HG02759 (cell line): Measurements from ENCODE around the gene CYSRT1.
"Not testable (repeated sequence)": the region's sequence is repeated elsewhere in the genome, so short reads cannot be mapped to it uniquely, and the experiment has no call there.

ENCODE experiments used
- ATAC-seq: cut with Tn5 transposase; IDR thresholded peaks from one replicate; pipeline ENCODE4 v1.9.1; 2021; ENCODE audit warnings: mild to moderate bottlenecking, moderate library complexity; ENCODE audit not compliant: unreplicated experiment

CYSRT1 gene

DNA sequence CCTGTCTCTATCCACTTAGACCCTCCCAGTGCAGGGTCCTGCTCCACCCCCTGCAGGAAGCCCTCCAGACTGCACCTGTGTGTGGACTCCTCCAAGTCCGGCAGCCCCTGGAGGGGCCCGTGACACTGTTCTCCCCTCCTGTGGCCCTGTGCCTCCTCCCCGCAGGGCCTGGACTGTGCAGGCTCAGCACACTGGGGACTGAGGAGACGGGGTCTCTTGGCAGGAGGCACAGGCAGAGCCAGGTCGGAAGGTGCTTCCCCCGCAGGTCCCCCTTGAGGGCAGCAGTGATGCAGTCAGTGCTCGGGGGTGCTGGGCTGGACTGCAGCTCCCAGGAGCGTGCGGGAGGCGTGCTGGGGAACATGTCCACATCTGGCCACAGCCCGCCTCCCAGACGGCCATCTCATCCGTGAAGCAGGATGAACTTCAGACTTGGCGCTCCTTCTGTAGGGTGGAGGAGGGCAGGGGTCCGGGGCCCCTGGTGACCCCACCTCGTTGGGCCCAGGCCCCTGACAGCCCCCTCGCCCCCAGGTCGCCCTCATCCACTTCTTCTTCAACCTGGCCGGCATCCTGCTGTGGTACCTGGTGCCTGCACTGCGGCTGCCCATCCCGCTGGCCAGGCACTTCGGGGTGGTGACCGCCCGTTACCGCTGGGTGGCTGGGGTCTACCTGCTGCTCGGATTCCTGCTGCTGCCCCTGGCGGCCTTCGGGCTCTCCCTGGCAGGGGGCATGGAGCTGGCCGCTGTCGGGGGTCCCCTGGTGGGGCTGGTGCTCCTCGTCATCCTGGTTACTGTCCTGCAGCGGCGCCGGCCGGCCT is 10.7 kb downstream of the CYSRT1 start:
- no peak for ATAC-seq

DNA sequence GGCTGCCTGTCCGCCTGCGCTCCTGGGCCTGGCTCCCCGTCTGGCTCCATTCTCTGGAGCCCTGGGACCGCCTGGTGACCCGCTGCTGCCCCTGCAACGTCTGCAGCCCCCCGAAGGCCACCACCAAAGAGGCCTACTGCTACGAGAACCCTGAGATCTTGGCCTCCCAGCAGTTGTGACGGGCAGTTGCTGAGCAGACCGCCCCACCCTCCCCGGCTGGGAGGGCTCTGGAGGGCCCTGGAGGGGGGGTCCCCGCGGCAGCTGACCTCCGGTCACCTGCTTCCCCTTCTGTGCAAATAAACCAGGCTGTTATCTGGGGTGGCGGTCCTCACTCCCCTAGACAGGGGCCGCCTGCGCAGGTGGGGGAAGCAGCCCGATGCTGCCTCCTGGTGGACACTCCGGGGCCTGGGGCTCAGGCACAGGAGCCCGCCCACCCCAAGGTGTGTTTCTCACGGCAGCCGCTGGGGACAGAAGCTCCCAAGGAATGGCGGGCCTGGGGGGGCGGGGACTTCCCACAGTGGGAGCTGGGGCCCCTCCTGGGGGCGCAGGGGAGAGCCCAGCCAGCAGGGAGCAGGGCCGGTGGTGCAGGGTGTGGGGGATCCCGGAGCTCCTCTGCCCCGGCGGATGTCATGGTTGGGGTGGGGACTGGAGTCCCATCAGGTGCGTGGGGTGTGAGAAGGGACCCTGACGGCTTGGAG is 11.4 kb downstream of the CYSRT1 start:
- ATAC-seq, result no peak

DNA sequence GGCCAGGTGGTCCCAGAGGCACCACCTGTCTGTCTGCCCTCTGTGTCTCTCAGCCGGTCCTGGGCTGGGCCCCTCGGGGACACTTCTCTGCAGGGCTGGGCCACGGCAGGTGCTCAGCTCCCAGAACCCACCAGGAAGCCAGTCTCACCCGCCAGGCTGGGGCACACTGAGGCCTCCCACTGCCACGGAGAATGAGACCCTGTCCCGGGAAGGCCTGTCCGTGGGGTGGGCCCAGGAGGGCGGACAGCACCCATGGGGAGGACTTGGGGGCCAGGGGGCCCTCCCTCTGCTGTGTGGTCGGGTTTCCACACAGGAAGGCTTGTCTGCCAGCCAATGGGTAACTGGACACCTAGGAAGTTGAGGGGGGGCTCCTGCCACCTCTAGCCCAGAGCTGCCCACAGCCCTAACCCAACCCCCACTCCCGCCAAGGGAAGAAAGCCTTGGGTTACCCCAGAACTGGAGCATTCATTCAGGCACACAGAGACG is 12.0 kb downstream of the CYSRT1 start:
- no peak for ATAC-seq

DNA sequence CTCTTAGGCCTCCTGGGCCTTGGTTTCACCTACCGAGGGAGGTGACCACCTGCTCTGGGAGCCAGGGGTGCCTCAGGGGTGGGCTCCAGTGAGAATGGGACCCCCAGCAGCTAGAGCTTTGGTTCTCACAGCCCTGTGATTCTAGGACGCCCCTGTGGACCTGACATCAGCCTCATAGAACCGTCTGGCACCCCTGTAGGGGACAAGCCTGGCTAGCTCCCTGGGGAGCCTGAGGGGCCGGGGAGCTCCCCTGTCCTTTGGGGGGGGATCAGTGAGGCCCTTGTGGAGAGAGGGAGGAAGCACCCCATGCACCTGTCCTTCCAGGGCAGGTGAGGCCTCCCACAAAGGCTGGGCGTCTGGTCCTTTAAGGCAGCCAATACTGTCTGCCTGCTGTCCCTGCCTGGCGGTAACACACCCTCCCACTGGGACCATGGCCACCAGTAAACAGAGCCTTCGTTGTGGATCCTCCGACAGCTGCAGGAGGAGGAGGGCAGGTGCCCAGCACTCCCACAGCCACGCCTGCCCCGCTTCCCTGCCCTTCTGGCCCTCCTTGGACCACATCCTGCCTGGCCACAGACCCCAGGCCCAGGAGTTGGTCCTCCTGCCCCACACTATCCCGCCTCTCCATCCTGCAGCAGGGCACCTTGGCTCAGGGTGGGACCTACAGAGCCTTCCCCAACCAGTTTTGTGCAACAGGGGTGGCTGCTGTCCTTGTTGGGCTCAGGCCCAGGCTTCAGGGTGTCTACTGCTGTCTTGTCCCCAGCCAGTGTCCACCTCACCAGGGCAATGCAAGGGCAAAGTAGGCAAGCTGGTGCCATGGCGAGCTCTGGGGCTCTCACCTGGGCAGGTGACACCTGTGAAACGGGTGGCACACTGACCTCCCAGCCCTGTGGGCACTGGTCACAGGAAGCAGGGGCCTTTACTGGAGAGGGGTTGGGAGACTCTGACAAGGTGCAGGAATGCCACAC is 13.1 kb downstream of the CYSRT1 start:
- no peak for ATAC-seq

DNA sequence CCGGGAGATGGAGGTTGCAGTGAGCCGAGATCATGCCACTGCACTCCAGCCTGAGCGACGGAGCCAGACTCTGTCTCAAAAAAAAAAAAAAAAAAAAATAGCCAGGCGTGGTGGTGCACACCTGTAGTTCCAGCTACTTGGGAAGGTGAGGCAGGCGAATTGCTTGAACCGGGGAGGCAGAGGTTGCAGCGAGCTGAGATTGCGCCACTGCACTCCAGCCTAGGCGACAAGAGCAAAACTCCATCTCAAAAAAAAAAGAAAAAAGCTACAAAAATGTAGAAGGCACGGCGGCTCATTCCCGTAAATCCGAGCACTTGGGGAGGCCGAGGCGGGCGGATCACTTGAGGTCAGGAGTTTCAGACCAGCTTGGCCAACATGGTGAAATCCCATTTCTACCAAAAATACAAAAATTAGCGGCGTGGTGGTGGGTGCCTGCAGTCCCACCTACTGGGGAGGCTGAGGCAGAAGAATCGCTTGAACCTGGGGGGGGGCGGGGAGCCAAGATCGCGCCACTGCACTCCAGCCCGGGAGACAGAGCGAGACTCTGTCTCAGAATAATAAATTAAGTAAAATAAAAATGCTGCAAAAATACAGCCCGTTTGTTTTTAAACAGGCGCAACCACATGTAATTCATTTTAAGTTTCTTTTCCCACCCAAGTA is 14.7 kb downstream of the CYSRT1 start:
- not testable (repeated sequence) for ATAC-seq

DNA sequence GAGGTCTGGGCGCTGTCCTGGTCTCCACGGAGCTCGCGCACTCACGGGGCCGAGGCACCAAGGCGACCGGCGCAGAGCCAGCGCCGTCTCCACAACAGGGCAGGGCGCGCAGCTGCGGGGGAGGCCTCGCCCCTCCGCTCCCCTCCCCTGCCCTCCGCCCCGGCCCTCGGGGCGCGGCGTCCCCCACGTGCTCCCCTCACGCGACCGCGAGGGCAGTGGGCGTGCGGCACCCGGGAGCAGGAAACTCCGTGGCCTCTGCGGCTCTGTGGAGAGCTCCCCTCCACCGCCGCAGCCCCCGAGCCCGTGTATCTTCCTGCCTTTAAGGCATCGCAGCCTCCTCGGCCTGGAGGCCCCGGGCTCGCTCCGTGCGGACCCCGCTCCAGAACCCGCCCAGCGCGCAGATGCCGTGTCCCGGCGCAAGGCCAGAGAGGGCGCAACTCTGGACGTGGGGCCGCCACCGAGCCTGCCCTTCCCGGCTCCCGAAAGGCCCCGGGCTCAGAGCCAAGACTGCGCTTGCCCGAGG is 15.4 kb downstream of the CYSRT1 start:
- peak; percentile 29 for ATAC-seq

DNA sequence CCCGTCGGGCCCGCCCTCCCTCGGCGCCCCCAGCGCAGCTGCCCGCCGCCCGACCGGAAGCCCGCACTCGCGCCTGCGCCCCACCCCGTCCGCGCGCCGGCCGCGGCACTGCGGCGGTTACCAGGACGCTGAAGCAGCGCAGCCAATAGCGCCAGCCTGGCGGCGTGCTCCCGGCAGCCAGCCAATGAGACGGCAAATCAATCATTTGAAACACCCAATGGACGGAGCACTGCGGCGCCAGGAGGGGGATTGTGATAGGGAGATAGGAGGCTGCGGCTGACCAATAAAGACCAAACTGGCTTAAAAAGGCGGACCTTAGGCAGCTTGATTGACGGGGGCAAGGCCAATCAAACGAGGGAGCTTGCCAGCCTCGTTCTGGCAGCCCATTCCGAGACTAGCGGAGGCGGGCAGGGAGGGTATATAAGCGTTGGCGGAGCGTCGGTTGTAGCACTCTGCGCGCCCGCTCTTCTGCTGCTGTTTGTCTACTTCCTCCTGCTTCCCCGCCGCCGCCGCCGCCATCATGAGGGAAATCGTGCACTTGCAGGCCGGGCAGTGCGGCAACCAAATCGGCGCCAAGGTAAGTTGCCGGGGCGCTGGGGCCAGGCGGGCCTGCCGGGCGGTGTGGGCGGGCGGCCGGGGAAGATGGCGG is 16.0 kb downstream of the CYSRT1 start, which contains the start of gene TUBB4B:
TUBB4B (plus strand) TSS at position 447 of the 649 bp plus-strand sequence; CDS start at position 521, 74 bp downstream.
- ATAC-seq, result peak; percentile 76

DNA sequence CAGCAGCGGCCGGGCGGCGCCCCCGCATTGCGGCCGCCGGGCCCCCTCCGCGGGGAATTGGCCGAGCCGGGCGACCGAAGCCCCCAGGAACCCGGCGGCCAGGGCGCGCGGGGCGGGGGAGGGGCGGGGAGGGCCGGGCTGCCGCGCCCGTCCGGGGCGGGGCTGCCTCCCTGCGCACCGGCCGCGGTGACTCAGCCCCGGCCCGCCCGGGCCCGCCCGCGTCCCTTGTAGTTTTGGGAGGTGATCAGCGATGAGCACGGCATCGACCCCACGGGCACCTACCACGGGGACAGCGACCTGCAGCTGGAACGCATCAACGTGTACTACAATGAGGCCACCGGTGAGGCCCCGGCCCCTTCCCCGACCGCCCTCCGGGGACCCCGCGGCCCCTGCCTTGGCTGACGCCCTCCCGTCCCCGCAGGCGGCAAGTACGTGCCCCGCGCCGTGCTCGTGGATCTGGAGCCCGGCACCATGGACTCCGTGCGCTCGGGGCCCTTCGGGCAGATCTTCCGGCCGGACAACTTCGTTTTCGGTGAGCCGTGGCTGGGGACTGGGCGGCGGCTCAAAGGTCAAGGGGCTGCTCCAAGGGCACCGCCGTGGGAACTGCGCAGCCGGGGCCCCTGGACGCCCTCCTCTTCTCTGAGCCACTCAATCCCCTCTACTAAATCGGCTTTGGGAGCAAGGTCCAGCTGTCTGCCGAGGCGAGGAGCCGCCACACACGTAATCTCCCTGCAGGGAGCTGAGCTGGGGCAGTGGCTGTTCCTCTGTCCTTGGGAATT is 16.7 kb downstream of the CYSRT1 start:
- no peak for ATAC-seq

DNA sequence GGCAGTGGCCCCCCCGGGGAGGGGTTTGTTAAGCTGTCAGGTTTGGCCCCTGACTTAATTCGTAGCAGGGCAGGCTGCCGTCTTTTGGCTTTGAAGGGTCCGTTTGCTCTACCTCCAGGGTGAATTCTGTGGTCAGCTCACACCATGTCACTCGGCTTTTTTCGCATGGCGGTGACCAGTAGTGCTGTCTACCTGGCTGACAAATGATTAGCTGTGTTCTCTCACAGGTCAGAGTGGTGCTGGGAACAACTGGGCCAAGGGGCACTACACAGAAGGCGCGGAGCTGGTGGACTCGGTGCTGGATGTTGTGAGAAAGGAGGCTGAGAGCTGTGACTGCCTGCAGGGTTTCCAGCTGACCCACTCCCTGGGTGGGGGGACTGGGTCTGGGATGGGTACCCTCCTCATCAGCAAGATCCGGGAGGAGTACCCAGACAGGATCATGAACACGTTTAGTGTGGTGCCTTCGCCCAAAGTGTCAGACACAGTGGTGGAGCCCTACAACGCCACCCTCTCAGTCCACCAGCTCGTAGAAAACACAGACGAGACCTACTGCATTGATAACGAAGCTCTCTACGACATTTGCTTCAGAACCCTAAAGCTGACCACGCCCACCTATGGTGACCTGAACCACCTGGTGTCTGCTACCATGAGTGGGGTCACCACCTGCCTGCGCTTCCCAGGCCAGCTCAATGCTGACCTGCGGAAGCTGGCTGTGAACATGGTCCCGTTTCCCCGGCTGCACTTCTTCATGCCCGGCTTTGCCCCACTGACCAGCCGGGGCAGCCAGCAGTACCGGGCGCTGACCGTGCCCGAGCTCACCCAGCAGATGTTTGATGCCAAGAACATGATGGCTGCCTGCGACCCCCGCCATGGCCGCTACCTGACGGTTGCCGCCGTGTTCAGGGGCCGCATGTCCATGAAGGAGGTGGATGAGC is 17.6 kb downstream of the CYSRT1 start:
- no peak for ATAC-seq

DNA sequence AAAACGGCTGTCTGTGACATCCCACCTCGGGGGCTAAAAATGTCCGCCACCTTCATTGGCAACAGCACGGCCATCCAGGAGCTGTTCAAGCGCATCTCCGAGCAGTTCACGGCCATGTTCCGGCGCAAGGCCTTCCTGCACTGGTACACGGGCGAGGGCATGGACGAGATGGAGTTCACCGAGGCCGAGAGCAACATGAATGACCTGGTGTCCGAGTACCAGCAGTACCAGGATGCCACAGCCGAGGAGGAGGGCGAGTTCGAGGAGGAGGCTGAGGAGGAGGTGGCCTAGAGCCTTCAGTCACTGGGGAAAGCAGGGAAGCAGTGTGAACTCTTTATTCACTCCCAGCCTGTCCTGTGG is 18.3 kb downstream of the CYSRT1 start:
- ATAC-seq, result not testable (repeated sequence)

DNA sequence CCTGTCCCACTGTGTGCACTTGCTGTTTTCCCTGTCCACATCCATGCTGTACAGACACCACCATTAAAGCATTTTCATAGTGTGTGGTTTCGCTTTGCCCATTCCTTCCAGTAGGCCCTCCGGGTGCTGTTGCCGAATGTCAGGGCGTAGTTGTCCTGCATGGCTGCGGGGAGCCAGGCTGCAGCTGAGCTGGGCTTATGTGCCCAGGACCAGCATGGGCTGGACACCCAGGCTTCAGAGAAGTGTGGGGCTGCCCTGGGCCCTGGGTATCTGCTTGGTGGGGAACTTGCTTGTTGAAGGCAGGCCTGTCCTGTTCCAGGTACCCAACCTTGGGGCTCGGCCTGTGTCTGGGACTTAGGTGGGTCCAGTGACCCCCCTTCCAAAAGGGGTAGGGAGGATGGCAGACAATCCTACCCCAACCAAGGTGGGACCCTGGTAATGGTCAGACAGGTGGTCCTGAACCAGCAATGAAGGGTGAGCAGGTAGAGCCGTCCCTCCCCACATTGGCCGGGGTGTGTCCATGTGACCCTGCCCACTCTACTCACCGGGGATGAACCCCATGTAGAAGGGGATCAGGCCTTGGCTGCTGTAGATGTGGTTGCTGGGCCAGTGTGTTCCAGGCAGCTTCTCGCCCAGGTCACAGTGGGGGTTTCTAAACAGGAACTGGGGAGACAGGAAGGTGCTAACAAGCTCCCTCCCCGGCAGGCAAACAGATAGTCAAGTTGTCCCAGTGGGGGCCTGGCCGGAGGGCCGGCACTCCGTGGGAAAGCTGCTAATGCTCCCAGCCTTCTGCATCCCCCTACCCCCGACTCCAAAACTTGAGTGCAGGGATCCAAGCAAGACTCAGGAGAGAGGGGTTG is 18.9 kb downstream of the CYSRT1 start:
- ATAC-seq, result no peak

DNA sequence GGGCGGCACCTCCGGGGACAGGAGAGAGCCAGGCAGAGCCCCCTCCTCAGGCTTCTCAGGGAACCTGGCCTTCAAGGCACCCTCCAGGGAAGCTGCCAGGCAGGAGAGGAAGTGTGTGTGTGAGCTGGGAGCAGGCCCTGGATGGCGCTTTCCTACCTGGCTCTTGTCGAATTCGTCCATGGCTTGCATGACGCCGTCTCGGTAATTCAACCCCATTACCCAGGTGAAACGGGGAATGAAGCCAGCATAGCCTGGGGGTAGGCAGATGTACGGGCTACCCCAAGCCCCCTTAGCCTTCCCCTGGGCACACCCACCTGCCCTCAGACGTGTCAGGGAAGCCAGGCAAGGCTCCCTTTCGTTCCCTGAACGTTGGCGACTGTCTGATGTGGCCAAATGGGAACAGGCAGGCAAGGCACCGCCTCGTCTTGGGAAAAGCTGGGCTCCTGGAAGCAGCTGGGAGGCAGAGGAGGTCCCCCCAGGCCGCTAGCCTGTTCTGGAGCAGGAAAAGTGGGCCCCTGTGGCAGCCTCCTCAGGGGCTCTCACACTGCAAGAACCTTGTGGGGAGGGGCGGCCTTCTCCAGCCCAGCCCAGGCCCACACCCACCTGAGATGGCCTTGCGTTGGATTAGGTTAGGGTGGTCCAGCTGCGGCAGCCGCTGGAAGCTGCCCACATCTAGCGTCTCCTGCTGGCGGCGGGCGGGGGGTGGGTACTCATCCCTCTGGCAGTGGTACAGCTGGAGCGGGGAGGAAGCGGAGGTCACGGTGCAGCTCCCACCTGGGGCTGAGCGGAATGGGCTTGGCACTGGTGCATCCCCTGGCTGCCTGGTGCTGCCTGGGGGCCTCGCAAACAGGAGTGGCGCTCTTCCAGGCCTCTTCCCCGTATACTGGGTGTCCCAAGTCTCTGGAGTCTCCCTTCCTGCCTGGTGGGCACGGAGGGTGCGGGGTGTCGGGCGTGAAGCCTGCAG is 19.8 kb downstream of the CYSRT1 start:
- no peak for ATAC-seq

DNA sequence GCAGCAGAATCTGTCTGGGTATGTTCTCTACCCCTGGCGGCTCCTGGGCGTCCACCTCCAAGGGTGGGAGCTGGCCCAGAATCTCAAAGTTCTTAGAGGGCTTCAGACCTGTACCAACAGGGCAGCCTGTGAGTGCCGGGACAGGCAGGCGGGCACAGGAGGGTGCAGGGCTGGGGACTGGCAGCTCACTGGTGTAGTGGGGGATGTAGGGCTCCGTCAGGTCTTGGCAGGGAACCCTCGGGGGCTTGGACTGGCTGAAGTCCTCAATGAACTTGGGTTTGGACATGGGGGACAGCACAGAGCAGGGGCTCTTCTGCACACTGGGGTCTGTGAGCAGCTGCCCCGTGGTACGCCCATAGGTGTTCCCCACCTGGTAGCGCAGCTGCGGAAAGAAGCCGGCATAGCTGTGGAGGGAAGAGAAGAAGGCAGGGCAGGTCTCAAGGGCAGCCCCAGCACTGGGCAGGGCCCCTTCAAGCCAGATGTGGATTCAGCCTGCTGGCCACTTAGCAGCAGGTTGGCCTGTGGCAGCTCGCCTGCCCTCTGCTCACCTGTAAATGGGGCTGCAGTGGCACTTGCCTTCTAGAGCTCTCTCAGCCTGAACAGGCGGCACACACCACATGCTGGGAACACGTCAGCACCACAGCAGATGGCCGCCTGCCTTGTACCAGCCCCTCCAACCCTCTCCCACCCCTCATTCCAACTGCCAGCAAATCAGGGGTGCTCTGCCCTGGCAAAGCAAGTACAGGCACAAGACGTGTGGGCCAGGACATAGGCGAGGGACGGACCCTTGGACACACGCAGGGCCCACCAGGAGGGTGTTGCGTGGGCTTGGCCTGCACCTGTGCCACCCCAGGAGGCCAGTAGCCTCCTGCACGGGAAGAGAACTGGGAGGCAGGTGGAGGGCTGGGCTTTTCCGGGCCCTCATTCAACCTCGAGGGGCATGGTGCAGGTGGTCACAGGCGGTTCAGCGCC is 20.8 kb downstream of the CYSRT1 start:
- ATAC-seq, result no peak

DNA sequence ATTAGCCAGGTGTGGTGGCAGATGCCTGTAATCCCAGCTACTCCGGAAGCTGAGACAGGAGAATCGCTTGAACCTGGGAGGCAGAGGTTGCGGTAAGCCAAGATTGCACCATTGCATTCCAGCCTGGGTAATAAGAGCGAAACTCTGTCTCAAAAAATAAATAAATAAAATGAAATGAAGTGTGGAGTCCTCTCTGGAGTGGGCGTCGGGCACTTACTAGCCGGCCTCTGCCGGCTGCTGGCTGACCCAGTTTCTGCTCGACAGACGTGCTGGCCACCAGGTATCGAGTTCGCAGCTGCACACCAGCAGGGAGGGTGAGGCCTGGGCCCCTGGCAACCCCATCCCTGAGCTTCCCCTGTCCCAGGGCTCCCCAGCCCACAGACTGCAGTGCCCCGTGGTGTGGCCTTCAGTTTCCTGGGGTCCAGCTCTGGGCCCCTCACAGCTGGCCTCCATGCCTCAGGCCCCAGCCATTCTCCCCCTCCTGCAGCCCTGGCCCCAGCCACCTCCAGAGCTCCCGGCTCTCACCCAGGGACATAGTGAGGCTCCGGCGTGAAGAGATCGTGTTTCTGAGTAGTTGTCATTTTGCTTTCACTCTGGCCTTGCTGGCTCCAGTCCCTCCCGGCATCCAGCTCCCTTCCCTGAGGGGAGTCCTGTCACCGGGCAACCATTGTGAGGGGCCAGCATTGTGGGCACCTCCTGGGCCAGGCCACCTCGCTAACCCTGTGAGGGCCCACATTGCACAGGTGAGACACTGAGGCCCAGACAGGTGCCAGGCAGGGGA is 22.4 kb downstream of the CYSRT1 start:
- no peak for ATAC-seq
